SK-N-MC (cell line): ENCODE results near the gene VANGL2.

ENCODE experiments used
- EZH2 ChIP-seq: fragments of 200-600 bp; sonication (generic); IDR thresholded peaks from one replicate; pipeline ENCODE4 v1.6.1; 2017; ENCODE audit warnings: antibody characterized with exemption
- FOXP2 ChIP-seq: optimal IDR thresholded peaks from 2 replicates; pipeline ENCODE3; 2011; ENCODE audit warnings: mild to moderate bottlenecking, moderate library complexity; ENCODE audit not compliant: insufficient read depth; ENCODE audit errors: extremely low read length, control extremely low read depth
- POLR2AphosphoS5 ChIP-seq: IDR thresholded peaks from 2 replicates; pipeline ENCODE4 v1.6.1; 2012; ENCODE audit warnings: mild to moderate bottlenecking, low read depth, low read length, borderline replicate concordance

- no peak for TF ChIP-seq POLR2AphosphoS5
- TF ChIP-seq EZH2, result no peak
- TF ChIP-seq FOXP2, result no peak
These were observed 681 bp upstream of the VANGL2 start for GRCh38 chr1:160399544-160400222.
